Activated T-helper 9 cell treated with anti-CD3 and anti-CD28 coated beads, Interleukin-2, amount 50 U/mL, for 16 hours (primary cell): Measurements from ENCODE around the gene LRP6.
"Not testable (repeated sequence)": the region's sequence is repeated elsewhere in the genome, so short reads cannot be mapped to it uniquely, and the experiment has no call there.

Experiments
- DNase-seq: peaks from one replicate; pipeline ENCODE4 v3.0.0-alpha.2; 2020; ENCODE audit warnings: low read depth

The LRP6 gene

DNA sequence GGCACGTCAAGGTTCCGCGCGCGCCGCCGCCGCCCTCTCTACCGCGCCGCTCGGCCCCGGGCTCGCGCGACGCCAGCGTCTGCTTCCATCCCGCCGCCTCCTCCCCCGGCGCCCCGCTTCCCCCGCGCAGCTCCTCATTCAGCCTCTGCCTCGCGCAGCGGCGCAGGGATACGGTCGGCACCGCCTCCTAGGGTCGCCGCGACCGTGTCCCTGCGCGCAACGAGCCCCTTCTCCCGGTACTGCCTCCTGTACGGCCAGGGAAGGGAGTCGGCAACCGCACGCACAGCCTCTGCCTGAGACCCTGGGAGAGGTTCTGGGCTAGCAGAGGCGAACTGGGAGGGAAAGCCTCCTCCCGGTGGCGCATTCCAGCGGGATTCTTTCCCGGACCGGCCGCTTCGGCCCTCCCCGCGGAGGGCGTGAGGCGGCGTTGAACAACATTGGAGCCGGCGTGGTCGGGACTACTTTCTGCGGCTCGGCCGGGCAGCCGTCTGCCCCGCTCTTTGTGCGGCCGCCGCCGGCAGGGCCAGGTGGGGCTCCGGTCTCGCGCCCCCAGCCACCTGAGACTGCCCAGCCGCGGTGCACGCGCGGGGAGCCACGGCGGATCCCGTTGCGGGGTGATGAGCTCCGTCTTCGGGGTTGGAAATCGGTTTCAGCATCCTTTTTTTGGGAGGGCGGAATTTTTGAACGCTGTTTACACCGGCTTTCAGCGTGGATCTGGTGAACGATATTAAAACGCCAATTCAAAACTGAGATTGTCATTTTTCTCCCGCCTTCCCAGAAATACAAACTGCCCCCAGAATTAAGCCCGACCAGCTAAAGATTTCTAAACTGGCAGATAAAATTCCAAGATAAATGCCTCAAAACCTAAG is at the start of gene LRP6:
Gene LRP6 (minus strand): TSS at position 172 of the 869 bp plus-strand sequence. CDS start 309 bp downstream, outside the sequence.
- DNase-seq: peak; percentile 67

DNA sequence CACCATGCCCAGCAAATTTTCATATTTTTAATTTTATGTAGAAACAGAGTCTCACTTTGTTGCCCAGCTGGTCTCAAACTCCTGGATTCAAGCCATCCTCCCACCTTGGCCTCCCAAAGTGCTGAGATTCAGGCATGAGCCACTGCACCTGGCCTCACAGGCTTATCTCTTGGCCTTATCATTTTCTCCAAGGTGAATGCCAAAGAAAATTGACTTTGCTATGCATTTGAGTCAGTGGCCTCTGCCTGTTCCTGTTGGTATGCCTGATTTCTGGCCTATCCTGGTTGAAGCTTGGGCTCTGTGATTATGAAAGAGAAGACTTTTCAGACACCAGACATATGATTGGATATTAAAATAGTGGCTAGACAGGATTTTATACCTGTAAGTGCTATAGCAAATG is 49.0 kb upstream of the LRP6 start:
- DNase-seq: no peak

GRCh38 chr12:12310695-12311094 is 43.9 kb upstream of the LRP6 start:
- DNase-seq: not testable (repeated sequence)

DNA sequence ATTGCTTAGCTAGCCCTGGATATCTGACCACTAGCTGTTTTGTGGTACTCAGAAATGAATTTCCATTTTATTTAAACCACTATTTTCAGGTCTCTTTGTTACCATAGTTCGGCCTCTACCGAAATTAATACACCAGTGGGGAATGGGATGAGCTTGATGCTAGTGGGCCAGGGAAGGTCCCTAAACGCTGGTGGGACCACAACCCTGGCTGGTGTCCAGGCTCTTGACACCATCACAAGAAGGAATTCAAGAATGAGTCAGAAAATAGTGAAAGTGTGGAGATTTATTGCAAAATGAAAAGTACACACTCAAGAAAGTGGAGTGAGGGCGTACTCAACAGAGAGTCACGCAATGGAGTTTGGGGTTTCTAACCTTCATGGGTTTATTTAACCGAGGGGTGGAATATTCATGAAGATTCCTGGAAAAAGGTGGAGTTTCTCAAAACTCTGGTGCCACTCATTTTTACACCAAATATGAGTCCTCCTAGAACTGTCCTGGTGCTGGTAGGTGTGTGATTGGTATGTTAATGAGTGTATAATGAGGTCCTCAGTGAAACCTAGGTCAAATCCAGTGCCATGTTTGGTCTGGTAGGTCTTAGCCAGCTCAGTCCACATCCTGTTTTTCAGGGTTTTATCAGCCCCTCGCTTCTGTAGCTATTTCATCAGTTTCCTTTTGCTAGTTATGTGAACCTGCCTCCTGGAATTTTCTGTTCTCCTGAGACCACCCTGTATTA is 38.9 kb upstream of the LRP6 start:
- DNase-seq: no peak

DNA sequence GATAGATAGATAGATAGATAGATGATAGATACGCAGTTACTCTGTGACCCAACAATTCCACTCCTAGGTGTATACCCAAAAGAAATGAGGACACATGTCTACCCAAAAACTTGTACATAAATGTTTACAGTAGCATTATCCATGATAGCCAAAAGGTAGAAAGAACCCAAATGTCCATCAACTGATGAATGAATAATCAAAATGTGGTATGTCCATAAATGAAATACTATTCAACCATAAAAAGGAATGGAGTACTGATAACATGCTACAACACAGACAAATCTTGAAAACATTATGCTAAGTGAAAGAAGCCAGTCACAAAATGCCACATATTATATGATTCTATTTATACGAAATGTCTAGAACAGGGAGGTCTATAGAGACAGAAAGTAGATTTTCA is 36.1 kb upstream of the LRP6 start:
- DNase-seq: no peak

- DNase-seq: no peak
These were observed 34.3 kb upstream of the LRP6 start for GRCh38 chr12:12301122-12301521.

DNA sequence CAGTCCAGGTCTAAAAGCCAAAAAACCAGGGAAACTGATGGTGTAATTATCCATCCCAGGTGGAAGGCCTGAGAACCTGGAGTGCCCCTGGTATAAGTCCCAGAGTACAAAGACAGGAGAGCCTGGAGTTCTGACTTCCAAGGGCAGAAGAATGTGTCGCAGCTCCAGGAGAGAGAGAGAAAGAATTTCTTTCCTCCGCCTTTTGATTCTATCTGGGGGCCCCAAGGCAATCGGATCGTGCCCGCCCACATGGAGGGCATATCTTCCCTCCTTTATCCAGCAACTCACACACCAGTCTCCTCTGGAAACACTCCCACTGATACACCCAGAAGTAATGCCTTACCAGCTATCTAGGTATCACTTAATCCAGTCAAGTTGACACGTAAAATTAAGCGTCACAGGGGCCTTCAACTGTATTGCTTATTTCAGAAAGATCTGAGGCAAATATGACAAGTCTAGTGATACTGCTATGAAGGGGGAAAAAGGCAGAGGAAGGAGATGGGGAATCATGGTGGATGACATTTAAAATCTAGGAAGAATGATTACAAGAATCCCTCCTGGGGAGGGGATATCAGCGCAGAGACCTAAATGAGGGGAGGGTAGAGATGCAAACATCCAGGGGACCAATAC is 30.5 kb upstream of the LRP6 start:
- no peak for DNase-seq

GRCh38 chr12:12294215-12295005 is 27.6 kb upstream of the LRP6 start:
- DNase-seq: no peak

DNA sequence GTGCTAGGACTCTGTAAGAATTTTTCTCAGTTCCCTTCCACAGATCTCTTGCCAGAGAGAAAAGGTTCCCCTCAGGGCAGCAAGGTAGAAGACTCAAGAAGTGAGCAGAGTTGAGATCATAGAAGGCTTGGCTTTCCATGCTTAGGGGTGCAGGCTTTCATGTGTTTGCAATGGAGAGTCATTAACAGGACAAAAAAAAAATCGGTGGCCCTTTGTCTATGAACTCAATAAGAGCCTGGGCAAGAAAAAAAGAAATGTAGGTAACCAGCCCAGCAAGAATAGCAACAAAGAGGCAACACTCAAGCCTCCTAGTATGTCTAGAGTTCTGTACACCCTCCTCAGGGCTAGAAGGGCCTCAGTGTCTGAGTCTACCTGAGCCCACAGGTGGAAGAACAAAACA is 23.4 kb upstream of the LRP6 start:
- DNase-seq: no peak

DNA sequence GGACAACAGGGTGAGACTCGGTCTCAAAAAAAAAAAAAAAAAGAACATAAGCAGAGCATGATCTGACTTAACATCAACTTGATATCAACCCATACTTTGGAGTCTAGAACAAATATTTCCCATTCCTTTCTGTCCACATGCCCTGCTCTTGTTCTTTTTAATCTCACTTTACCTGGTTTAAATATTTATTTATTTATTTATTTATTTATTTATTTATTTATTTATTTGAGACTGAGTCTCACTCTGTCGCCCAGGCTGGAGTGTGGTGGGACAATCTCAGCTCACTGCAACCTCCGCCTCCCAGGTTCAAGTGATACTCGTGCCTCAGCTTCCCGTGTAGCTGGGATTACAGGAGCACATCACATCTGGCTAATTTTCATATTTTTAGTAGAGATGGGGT is 19.6 kb upstream of the LRP6 start:
- DNase-seq: no peak

DNA sequence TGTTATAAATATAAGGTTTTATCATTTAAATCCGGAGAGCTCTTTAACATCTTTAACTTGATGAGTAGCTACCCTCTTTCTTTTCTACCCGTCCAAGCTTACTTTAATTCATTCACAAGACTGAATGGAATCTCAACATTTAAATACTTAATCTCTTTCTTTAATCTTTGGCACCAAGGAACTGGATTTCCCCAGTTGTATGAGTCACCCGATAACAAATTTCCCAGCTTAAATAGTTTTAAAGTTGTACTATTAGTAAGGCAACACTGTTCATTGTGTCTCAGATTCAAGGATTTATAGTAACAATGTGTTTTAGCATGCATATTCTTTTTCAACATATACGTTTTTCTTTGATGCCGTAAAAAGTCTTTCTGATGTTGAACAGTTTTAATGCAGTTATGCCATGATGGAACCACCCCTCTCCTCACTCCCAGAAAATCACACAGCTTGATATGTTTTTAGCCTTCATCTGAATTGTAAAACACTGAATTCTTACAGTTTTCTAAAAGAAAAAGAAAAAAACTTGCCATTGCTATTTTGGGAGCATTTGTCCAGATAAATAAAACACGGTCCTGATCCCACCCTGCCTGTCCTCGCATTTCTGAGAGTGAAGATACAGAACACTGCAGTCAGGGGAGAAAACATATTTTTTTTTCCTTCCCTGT is 16.0 kb upstream of the LRP6 start:
- no peak for DNase-seq

DNA sequence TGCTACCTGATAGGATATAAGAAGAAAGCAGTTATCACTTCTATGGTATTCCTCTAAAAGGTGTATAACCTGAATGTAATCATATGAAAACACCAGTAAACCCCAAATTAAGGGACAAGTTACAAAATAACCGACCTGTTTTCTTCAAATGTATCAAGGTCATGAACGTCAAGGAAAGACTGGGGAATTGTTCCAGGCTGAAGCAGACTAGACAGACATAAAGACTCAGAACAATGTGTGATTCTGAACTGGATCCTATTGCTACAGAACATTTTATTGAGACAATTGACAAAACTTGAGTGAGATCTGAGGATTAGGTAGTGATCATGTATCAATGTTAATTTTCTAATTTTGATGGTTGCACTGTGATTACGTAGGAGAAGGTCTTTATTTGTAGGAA is 15.4 kb upstream of the LRP6 start:
- no peak for DNase-seq

- no peak for DNase-seq
These were observed 14.3 kb upstream of the LRP6 start for GRCh38 chr12:12281134-12281533.

DNA sequence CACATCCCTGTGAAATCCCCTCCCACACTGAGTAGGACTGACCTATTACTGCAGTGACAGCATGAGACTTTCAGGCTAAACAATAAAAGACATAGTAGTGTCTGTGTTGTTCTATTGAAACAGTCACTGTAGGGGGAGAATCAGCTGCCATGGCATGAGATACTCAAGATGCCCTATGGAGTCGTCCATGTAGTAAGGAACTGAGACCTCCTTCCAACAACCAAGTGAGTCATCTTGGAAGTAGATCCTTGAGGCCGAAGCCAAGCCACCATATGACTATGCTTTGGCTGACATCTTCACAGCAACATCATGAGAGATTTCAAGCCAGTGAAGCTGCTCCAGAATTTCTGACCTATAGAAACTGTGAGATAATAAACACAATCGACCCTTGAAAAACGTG is 12.1 kb upstream of the LRP6 start:
- no peak for DNase-seq

- DNase-seq: no peak
These were observed 9.0 kb upstream of the LRP6 start for GRCh38 chr12:12275874-12276273.

DNA sequence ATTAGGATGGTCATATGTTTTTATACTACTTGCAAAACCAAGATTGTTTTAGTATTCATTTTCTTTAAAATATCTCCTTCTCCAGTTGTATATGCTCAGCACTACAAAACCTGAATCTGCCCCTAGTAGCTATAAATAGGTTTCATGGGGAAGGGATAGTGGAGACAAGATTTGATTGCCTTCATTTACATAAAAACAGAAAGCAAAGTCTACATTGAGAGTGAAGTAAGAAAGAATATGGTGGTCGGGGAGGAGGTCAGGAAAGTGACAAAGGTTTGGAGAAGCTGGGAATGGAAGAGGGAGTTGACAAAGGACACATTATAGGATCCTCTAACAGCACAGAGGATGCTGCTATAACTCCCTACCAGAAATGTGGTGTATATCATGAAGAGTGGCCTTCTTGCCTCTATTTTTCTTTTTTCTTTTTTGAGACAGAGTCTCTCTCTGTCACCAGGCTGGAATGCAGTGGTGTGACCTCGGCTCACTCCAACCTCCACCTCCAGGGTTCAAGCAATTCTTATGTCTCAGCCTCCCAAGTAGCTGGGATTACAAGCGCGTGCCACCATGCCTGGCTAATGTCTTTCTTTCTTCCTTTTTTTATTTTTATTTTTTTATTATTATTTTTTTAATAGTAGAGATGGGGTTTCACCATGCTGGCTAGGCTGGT is 6.6 kb upstream of the LRP6 start:
- DNase-seq: no peak

- no peak for DNase-seq
These were observed 6.0 kb upstream of the LRP6 start for GRCh38 chr12:12272869-12273268.

DNA sequence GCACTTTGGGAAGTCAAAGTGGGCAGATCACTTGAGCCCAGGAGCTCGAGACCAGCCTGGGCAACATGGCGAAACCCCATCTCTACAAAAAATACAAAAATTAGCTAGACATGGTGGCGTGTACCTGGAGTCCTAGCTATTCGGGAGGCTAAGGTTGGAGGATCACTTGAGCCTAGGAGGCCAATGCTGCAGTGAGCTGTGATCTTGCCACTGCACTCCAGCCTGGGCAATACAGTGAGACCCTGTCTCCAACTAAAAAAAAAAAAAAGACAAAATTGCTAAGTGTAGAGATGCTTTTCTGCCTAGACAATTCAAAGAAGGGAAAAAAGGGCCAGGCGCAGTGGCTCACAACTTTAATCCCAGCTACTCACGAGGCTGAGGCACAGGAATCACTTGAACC is 3.4 kb upstream of the LRP6 start:
- no peak for DNase-seq

DNA sequence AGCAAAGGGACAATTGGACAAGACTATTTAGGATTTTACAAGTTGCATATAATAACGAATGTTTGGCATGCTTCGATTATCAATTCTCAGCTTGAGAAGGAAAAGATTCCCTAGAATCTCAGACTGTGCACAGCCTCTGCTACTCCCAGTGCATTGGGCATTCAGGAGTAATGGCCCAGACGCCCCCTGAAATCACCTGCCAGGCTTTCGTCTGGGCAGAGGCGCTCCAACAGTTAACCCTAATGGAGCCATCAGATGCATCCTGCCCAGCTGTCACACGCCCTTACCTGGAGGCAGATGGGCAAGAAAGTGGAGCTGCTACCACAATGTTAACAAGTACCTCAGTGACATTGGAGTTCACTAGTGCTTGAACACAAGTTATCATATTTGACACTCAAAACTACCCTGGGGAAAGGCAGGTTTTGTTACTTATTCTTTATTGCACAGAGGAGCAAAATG is 927 bp upstream of the LRP6 start:
- DNase-seq: no peak

DNA sequence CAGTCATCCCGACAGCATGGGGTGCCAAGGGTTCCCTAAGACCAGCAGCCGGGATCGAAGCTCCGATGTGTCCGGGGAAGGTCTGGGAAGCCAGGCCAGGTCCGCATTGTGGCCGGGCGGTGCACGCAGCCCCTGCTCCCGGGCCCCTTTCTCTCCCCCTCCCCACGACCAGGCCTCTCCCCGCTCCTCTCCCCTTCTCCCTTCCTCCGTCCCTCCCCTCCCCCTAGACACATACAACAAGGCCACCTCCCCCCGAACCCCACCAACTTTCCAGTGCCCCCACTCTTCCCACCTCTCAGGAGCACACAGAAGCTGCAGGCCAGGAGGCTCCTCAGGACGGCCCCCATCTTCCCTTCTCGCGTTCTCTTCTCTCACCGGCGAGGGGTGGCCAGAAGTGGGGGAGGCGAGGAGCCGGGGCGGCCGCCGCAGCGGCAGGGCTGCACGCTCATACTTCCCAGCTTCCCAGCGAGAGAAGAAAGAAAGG is 413 bp downstream of the LRP6 start:
- DNase-seq: no peak
